ENCODE data around the gene PRDM15. TPM values are rescaled to one million over a fixed set of nuclear protein-coding genes. Genes with fewer than 3 reads are reported as not detected.
"Not testable (repeated sequence)": the region's sequence is repeated elsewhere in the genome, so short reads cannot be mapped to it uniquely, and the experiment has no call there.

The PRDM15 gene
- polyA plus RNA-seq, 4 donors, result 3.6 to 5.1 (median 4.3) TPM

- H3K9me3 ChIP-seq (ENCODE audit: control insufficient read depth in 2 of 2, insufficient read depth in 1 of 2, low read depth in 1 of 2, low read length in 1 of 2), result no peaks in the 10 kb centered on the region
- H3K27ac ChIP-seq (ENCODE audit: low read depth in 1 of 3, low read length in 2 of 3), result no peak overlapping the region
- no peak for DNase-seq
- WGBS, 3 donors, result 93 to 95% (median 94%) methylated on average over 7 of the region's 7 CpGs
- no peaks in the 10 kb centered on the region for H3K27me3 ChIP-seq (ENCODE audit: control insufficient read depth in 3 of 3, insufficient read depth in 3 of 3, low read length in 3 of 3)
- H3K4me3 ChIP-seq (ENCODE audit: low read depth in 1 of 3, low read length in 3 of 3), result no peak overlapping the region
- H3K36me3 ChIP-seq (ENCODE audit: control insufficient read depth in 3 of 3, insufficient read depth in 2 of 3, low read depth in 1 of 3, low read length in 3 of 3), result peaks cover 2 to 43% (median 7%) of the 10 kb centered on the region in 3 donors
- FAIRE-seq, result no peak
- no peaks in the 10 kb centered on the region for H3K4me1 ChIP-seq (ENCODE audit: control insufficient read depth in 3 of 3, insufficient read depth in 2 of 3, low read depth in 1 of 3, low read length in 2 of 3)
These were observed 79.4 kb downstream of the PRDM15 start for GRCh38 chr21:41799763-41800162.

- no peaks in the 10 kb centered on the region for H3K9me3 ChIP-seq (ENCODE audit: control insufficient read depth in 2 of 2, insufficient read depth in 1 of 2, low read depth in 1 of 2, low read length in 1 of 2)
- H3K4me3 ChIP-seq (ENCODE audit: low read depth in 1 of 3, low read length in 3 of 3), result no peak overlapping the region
- 92 to 96% (median 93%) methylated on average over 20 of the region's 20 CpGs for WGBS, 3 donors
- FAIRE-seq (no peak), DNase-seq (no peak)
- no peaks in the 10 kb centered on the region for H3K27me3 ChIP-seq (ENCODE audit: control insufficient read depth in 3 of 3, insufficient read depth in 3 of 3, low read length in 3 of 3)
- H3K27ac ChIP-seq (ENCODE audit: low read depth in 1 of 3, low read length in 2 of 3), result no peak overlapping the region
- H3K36me3 ChIP-seq (ENCODE audit: control insufficient read depth in 3 of 3, insufficient read depth in 2 of 3, low read depth in 1 of 3, low read length in 3 of 3), result peaks cover 2 to 33% (median 5%) of the 10 kb centered on the region in 3 donors
- no peaks in the 10 kb centered on the region for H3K4me1 ChIP-seq (ENCODE audit: control insufficient read depth in 3 of 3, insufficient read depth in 2 of 3, low read depth in 1 of 3, low read length in 2 of 3)
These were observed 80.8 kb downstream of the PRDM15 start for GRCh38 chr21:41798326-41798725.

GRCh38 chr21:41796476-41797080 is 82.6 kb downstream of the PRDM15 start:
- DNase-seq (no peak), FAIRE-seq (no peak)
- no peak overlapping the region for H3K27ac ChIP-seq (ENCODE audit: low read depth in 1 of 3, low read length in 2 of 3)
- H3K4me1 ChIP-seq (ENCODE audit: control insufficient read depth in 3 of 3, insufficient read depth in 2 of 3, low read depth in 1 of 3, low read length in 2 of 3), result no peaks in the 10 kb centered on the region
- peaks cover 0 to 11% of the 10 kb centered on the region in 2 donors for H3K9me3 ChIP-seq (ENCODE audit: control insufficient read depth in 2 of 2, insufficient read depth in 1 of 2, low read depth in 1 of 2, low read length in 1 of 2)
- H3K36me3 ChIP-seq (ENCODE audit: control insufficient read depth in 3 of 3, insufficient read depth in 2 of 3, low read depth in 1 of 3, low read length in 3 of 3), result peaks cover 2 to 23% (median 5%) of the 10 kb centered on the region in 3 donors
- H3K27me3 ChIP-seq (ENCODE audit: control insufficient read depth in 3 of 3, insufficient read depth in 3 of 3, low read length in 3 of 3), result no peaks in the 10 kb centered on the region
- no peak overlapping the region for H3K4me3 ChIP-seq (ENCODE audit: low read depth in 1 of 3, low read length in 3 of 3)
- 94 to 96% (median 95%) methylated on average over 14 of the region's 14 CpGs for WGBS, 3 donors

GRCh38 chr21:41795726-41796125 is 83.4 kb downstream of the PRDM15 start:
- DNase-seq (no peak), FAIRE-seq (no peak)
- H3K27ac ChIP-seq (ENCODE audit: low read depth in 1 of 3, low read length in 2 of 3), result no peak overlapping the region
- H3K36me3 ChIP-seq (ENCODE audit: control insufficient read depth in 3 of 3, insufficient read depth in 2 of 3, low read depth in 1 of 3, low read length in 3 of 3), result peaks cover 2 to 14% (median 5%) of the 10 kb centered on the region in 3 donors
- no peaks in the 10 kb centered on the region for H3K27me3 ChIP-seq (ENCODE audit: control insufficient read depth in 3 of 3, insufficient read depth in 3 of 3, low read length in 3 of 3)
- H3K4me1 ChIP-seq (ENCODE audit: control insufficient read depth in 3 of 3, insufficient read depth in 2 of 3, low read depth in 1 of 3, low read length in 2 of 3), result no peaks in the 10 kb centered on the region
- 61 to 68% (median 66%) methylated on average over 3 of the region's 3 CpGs for WGBS, 3 donors
- H3K9me3 ChIP-seq (ENCODE audit: control insufficient read depth in 2 of 2, insufficient read depth in 1 of 2, low read depth in 1 of 2, low read length in 1 of 2), result peaks cover 0 to 11% of the 10 kb centered on the region in 2 donors
- no peak overlapping the region for H3K4me3 ChIP-seq (ENCODE audit: low read depth in 1 of 3, low read length in 3 of 3)

- no peaks in the 10 kb centered on the region for H3K27me3 ChIP-seq (ENCODE audit: control insufficient read depth in 3 of 3, insufficient read depth in 3 of 3, low read length in 3 of 3)
- FAIRE-seq (no peak), DNase-seq (no peak)
- H3K4me1 ChIP-seq (ENCODE audit: control insufficient read depth in 3 of 3, insufficient read depth in 2 of 3, low read depth in 1 of 3, low read length in 2 of 3), result no peaks in the 10 kb centered on the region
- H3K9me3 ChIP-seq (ENCODE audit: control insufficient read depth in 2 of 2, insufficient read depth in 1 of 2, low read depth in 1 of 2, low read length in 1 of 2), result peaks cover 0 to 11% of the 10 kb centered on the region in 2 donors
- H3K4me3 ChIP-seq (ENCODE audit: low read depth in 1 of 3, low read length in 3 of 3), result no peak overlapping the region
- peaks cover 0 to 6% (median 5%) of the 10 kb centered on the region in 3 donors for H3K36me3 ChIP-seq (ENCODE audit: control insufficient read depth in 3 of 3, insufficient read depth in 2 of 3, low read depth in 1 of 3, low read length in 3 of 3)
- no peak overlapping the region for H3K27ac ChIP-seq (ENCODE audit: low read depth in 1 of 3, low read length in 2 of 3)
- WGBS, 3 donors, result 86 to 91% (median 88%) methylated on average over 10 of the region's 10 CpGs
These were observed 84.5 kb downstream of the PRDM15 start for GRCh38 chr21:41794600-41794999.

GRCh38 chr21:41792711-41793110 is 86.4 kb downstream of the PRDM15 start:
- no peaks in the 10 kb centered on the region for H3K36me3 ChIP-seq (ENCODE audit: control insufficient read depth in 3 of 3, insufficient read depth in 2 of 3, low read depth in 1 of 3, low read length in 3 of 3)
- FAIRE-seq (no peak), DNase-seq (no peak)
- H3K4me3 ChIP-seq (ENCODE audit: low read depth in 1 of 3, low read length in 3 of 3), result no peak overlapping the region
- WGBS, 3 donors, result 92 to 95% (median 94%) methylated on average over 3 of the region's 3 CpGs
- H3K27ac ChIP-seq (ENCODE audit: low read depth in 1 of 3, low read length in 2 of 3), result no peak overlapping the region
- peaks cover 0 to 11% of the 10 kb centered on the region in 2 donors for H3K9me3 ChIP-seq (ENCODE audit: control insufficient read depth in 2 of 2, insufficient read depth in 1 of 2, low read depth in 1 of 2, low read length in 1 of 2)
- no peaks in the 10 kb centered on the region for H3K27me3 ChIP-seq (ENCODE audit: control insufficient read depth in 3 of 3, insufficient read depth in 3 of 3, low read length in 3 of 3)
- H3K4me1 ChIP-seq (ENCODE audit: control insufficient read depth in 3 of 3, insufficient read depth in 2 of 3, low read depth in 1 of 3, low read length in 2 of 3), result no peaks in the 10 kb centered on the region

- no peak overlapping the region for H3K27ac ChIP-seq (ENCODE audit: low read depth in 1 of 3, low read length in 2 of 3)
- no peaks in the 10 kb centered on the region for H3K9me3 ChIP-seq (ENCODE audit: control insufficient read depth in 2 of 2, insufficient read depth in 1 of 2, low read depth in 1 of 2, low read length in 1 of 2)
- FAIRE-seq (no peak), DNase-seq (peak in 1 of 2 donors; percentile 70)
- H3K4me3 ChIP-seq (ENCODE audit: low read depth in 1 of 3, low read length in 3 of 3), result no peak overlapping the region
- H3K4me1 ChIP-seq (ENCODE audit: control insufficient read depth in 3 of 3, insufficient read depth in 2 of 3, low read depth in 1 of 3, low read length in 2 of 3), result peaks cover 0 to 22% (median 0%) of the 10 kb centered on the region in 3 donors
- no peaks in the 10 kb centered on the region for H3K27me3 ChIP-seq (ENCODE audit: control insufficient read depth in 3 of 3, insufficient read depth in 3 of 3, low read length in 3 of 3)
- H3K36me3 ChIP-seq (ENCODE audit: control insufficient read depth in 3 of 3, insufficient read depth in 2 of 3, low read depth in 1 of 3, low read length in 3 of 3), result no peaks in the 10 kb centered on the region
- WGBS, 3 donors, result 18 to 56% (median 34%) methylated on average over 13 of the region's 13 CpGs
These were observed 92.6 kb downstream of the PRDM15 start for GRCh38 chr21:41786509-41786987.

- DNase-seq; FAIRE-seq; H3K27me3 ChIP-seq (ENCODE audit: control insufficient read depth in 3 of 3, insufficient read depth in 3 of 3, low read length in 3 of 3); H3K9me3 ChIP-seq (ENCODE audit: control insufficient read depth in 2 of 2, insufficient read depth in 1 of 2, low read depth in 1 of 2, low read length in 1 of 2); H3K27ac ChIP-seq (ENCODE audit: low read depth in 1 of 3, low read length in 2 of 3); H3K4me3 ChIP-seq (ENCODE audit: low read depth in 1 of 3, low read length in 3 of 3); H3K36me3 ChIP-seq (ENCODE audit: control insufficient read depth in 3 of 3, insufficient read depth in 2 of 3, low read depth in 1 of 3, low read length in 3 of 3): not testable (repeated sequence)
- H3K4me1 ChIP-seq (ENCODE audit: control insufficient read depth in 3 of 3, insufficient read depth in 2 of 3, low read depth in 1 of 3, low read length in 2 of 3), result peaks cover 0 to 23% (median 0%) of the 10 kb centered on the region in 3 donors
- WGBS, 3 donors, result 81 to 89% (median 86%) methylated on average over 12 of the region's 12 CpGs
These were observed 93.9 kb downstream of the PRDM15 start for GRCh38 chr21:41785262-41785661.

All from small intestine (tissue), 7 donors.